ENCODE measurements around the gene AQP5.

The AQP5 gene

DNA sequence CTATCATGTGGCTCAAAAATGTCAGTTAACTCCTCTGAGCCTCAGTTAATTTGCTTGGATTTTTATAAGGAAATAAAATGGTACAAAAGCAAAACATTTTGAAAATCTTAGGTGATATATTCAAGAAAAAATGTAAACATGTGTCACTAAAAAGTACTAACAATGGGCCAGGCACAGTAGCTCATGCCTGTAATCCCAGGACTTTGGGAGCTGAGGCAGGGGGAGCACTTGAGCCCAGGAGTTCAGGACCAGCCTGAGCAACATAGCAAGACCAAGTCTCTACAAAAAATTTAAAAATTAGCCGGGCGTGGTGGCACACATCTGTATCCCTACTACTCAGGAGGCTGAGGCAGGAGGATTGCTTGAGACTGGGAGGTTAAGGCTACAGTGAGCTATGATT is 36.8 kb downstream of the AQP5 start:
- TF ChIP-seq, protein P1, sequence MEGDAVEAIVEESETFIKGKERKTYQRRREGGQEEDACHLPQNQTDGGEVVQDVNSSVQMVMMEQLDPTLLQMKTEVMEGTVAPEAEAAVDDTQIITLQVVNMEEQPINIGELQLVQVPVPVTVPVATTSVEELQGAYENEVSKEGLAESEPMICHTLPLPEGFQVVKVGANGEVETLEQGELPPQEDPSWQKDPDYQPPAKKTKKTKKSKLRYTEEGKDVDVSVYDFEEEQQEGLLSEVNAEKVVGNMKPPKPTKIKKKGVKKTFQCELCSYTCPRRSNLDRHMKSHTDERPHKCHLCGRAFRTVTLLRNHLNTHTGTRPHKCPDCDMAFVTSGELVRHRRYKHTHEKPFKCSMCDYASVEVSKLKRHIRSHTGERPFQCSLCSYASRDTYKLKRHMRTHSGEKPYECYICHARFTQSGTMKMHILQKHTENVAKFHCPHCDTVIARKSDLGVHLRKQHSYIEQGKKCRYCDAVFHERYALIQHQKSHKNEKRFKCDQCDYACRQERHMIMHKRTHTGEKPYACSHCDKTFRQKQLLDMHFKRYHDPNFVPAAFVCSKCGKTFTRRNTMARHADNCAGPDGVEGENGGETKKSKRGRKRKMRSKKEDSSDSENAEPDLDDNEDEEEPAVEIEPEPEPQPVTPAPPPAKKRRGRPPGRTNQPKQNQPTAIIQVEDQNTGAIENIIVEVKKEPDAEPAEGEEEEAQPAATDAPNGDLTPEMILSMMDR (conservative IDR thresholded peaks at IDR 0.05): no peak
- H3K27ac ChIP-seq: no peak overlapping the region

DNA sequence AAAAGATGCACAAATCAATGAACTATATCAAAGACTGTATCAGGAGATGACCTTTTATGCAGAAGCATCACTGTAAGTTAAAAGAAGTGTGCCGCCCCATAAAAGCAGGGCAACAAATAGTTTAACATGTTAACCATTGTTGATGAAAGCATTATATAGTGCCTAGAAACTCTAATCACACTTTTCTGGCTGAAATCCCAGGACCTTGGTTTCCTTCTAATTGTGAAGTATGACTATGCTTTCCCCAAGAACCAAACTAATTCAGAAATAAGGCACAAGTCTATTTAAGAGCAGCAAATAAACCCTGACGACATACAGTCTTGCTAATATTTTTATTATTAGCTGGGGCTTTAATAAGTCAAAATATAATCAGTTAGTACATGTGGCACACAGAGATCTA is 41.9 kb downstream of the AQP5 start:
- TF ChIP-seq, protein P1 (conservative IDR thresholded peaks at IDR 0.05): no peak

DNA sequence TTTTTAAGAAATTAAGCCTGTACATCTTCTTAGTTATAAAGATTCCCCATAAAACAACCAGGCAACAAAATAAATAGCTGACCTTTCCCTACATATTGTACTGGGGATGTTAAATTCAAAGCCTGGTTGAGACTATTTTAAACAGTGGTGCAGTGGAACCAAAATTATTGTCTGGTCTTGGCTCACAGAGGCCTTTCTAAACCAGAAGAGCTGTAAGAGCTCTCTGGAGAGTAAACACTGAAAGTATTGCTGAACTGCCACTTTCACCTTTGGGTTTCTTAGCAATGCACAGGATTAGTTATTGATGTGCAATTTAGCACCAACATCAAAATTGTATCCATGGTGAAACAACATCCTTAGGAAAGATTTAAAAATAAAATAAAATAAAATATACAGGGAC is 43.0 kb downstream of the AQP5 start:
- TF ChIP-seq, protein P1 (conservative IDR thresholded peaks at IDR 0.05): no peak
- H3K27ac ChIP-seq: no peak overlapping the region

More for the DNA sequence above, 41.9 kb downstream of the AQP5 start:
- no peak overlapping the region for H3K27ac ChIP-seq

DNA sequence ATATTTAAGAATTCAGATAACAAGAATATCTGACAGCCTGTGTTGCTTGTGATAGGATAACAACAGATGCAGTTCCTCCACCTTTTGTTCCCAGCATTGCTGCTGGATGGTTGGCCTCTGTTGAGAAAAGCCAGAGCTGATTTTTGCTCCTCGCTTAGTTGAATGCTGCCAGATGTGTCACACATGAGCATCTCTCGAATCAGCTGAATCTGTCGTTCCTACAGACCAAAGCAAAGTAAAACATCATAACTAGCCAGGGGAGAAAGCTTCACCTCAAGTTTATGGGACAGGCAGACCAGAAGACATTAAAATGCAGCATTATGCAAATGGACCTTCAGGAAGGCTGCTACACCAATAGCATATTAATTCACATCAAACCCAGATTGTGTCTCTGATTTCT is 43.5 kb downstream of the AQP5 start:
- TF ChIP-seq, protein P1 (conservative IDR thresholded peaks at IDR 0.05): no peak
- H3K27ac ChIP-seq: no peak overlapping the region

DNA sequence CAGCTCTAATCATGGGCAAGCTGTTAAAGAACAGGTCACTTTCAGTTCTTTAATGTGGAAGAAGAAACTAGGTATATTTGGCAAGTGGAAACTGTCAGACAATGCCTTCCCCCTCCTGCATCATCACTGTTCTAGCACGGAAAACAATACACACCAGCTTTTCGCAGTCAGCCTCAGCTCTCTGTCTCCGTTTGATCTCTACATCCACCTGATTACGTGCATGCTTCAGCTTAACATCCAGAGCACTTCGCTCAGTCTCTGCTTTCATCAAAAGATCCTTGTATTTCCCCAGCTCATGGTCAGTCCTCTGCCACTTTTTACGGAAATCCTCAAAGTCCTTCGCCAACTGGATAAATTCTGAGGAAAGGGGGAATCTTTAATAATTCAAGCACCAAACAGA is 44.6 kb downstream of the AQP5 start:
- TF ChIP-seq, protein P1 (conservative IDR thresholded peaks at IDR 0.05): no peak

DNA sequence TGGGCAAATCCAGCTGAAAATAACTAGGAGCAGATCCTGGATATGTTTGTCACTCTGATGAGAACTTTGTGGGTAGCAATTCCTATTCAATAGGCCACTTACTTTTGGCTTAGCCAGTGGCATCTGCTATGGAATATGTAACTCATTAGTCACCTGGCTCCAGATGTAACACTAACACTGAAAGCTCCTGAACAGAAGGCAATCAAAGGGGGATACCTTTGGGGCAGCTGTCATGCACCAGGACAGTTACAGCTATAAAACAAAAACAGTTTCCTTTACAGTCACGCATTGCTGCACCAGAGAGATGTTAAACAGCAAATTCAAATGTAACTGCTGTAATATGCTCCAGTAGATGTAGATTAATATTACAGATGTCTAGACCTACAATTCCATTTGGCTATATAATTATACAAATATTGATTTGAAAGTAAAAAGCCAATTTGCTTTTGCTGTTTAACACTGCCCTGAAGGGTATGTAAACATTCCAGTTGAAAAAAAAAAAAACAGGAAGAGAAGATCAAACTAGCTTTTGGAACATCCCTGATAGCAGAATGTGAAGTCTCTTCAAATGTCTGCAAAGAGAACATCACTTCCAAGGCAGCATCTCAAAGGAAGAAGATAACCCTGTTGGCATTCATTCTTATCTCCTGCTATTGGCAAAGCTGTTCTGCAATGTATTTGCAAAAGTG is 45.2 kb downstream of the AQP5 start:
- peak overlapping the region; percentile 53 for H3K27ac ChIP-seq
- TF ChIP-seq, protein P1 (conservative IDR thresholded peaks at IDR 0.05): no peak

More for the DNA sequence above, 44.6 kb downstream of the AQP5 start:
- peak overlapping the region; percentile 53 for H3K27ac ChIP-seq

DNA sequence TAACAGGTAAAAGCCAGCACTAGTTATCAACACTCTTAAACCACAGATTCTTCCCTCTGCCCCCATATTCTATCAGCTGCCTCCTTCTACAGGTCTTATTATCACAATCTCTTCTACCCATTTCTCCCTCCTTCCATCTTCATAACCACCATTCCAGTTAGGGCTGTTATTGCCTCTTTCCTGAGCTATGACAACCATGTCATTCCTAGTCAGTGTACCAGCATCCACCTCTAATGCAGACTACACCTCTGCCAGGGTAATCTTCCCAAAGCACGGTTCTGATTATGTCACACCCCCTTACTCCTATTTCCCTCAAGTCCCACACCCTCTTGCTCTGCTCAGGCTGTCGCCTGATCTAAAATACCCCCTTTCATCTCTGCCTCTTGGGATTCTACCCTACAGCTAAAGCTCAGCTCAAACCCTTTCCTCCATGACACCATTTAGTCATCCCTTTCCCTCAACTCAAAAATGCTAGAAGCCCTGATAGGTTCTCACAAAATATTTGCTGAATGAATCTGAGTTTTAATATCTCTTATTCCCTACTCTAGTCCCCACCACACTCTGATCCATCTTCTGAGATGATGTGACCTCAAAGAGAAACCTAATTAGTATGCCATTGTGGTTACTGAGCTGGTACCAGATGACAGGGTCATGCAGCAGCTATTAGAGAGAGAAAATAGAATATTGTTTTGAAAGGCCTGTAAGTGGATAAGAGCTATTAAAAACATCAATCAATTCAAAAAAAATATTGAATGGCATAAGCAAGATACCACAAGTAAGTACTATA is 51.9 kb downstream of the AQP5 start:
- no peak overlapping the region for H3K27ac ChIP-seq
- TF ChIP-seq, protein P1 (conservative IDR thresholded peaks at IDR 0.05): no peak
